KMS-11 (cell line): ENCODE results near the gene IRF7.

Experiments
- H2AFZ ChIP-seq: fragments of 200-600 bp; sonication (generic); 2 replicates; pipeline ENCODE4 v1.6.1; 2016; ENCODE audit warnings: antibody characterized with exemption, mixed run types, low read depth
- H3K27ac ChIP-seq: fragments of 200-600 bp; sonication (generic); 2 replicates; pipeline ENCODE4 v1.6.1; 2016; ENCODE audit warnings: mild to moderate bottlenecking, mixed run types
- H3K27me3 ChIP-seq: fragments of 200-600 bp; sonication (generic); 2 replicates; pipeline ENCODE4 v1.6.1; 2017; ENCODE audit warnings: mild to moderate bottlenecking, low read depth, mixed run types, moderate library complexity; ENCODE audit not compliant: insufficient read depth
- H3K36me3 ChIP-seq: fragments of 200-600 bp; sonication (generic); 2 replicates; pipeline ENCODE4 v1.6.1; 2017; ENCODE audit warnings: mild to moderate bottlenecking, mixed run types; ENCODE audit not compliant: insufficient read depth
- H3K4me1 ChIP-seq: fragments of 200-600 bp; sonication (generic); 2 replicates; pipeline ENCODE4 v1.6.1; 2016; ENCODE audit warnings: mild to moderate bottlenecking, low read depth, mixed run types; ENCODE audit not compliant: poor library complexity, severe bottlenecking
- H3K4me2 ChIP-seq: fragments of 200-600 bp; sonication (generic); 2 replicates; pipeline ENCODE4 v1.7.0; 2016; ENCODE audit warnings: mild to moderate bottlenecking, mixed run types
- H3K4me3 ChIP-seq: fragments of 200-600 bp; sonication (generic); IDR thresholded peaks from 2 replicates; pipeline ENCODE4 v1.6.1; 2017; ENCODE audit warnings: low read depth, low read length, mixed read lengths; ENCODE audit not compliant: insufficient read depth
- H3K79me2 ChIP-seq: fragments of 200-600 bp; sonication (generic); 2 replicates; pipeline ENCODE4 v1.6.1; 2016; ENCODE audit warnings: low read depth, mixed run types; ENCODE audit not compliant: insufficient read depth
- H3K9ac ChIP-seq: fragments of 200-600 bp; sonication (generic); 2 replicates; pipeline ENCODE4 v1.6.1; 2016; ENCODE audit warnings: mild to moderate bottlenecking, mixed run types
- H4K20me1 ChIP-seq: fragments of 200-600 bp; sonication (generic); 2 replicates; pipeline ENCODE4 v1.6.1; 2016; ENCODE audit warnings: mild to moderate bottlenecking, mixed run types; ENCODE audit not compliant: insufficient read depth
- CTCF ChIP-seq: fragments of 200-600 bp; sonication (generic); conservative IDR thresholded peaks from 2 replicates; pipeline ENCODE4 v1.6.1; 2017; ENCODE audit warnings: low read depth, mild to moderate bottlenecking, antibody characterized with exemption, low read length, moderate library complexity, mixed read lengths

IRF7 gene

DNA sequence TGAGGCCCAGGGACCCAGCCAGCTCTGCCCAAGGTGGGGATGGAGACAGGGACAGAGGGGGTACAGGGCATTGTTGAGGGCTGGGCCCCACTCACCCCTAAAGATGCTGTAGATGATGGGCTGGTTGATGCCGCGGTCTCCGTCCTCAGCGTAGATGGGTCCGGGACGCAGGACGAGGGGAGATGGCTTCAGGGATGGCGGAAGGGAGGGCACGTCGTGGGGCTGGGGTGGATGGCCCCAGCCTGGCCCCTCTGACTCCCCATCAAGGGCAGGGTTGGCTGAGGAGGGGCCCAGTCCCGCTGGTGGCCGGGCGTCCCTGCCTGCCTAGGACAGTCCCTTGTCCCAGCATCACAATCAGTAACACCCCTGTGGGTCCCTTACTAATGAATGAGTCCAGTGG, 4.5 kb upstream of the IRF7 start:
- no peak overlapping the region for H2AFZ ChIP-seq
- no peaks in the 10 kb centered on the region for H3K27me3 ChIP-seq
- no peaks in the 10 kb centered on the region for H3K79me2 ChIP-seq
- H3K9ac ChIP-seq, result no peak overlapping the region
- no peak overlapping the region for H3K4me3 ChIP-seq
- peaks cover 6% of the 10 kb centered on the region for H3K4me1 ChIP-seq
- H3K27ac ChIP-seq, result no peak overlapping the region
- H3K36me3 ChIP-seq, result no peaks in the 10 kb centered on the region
- no peak overlapping the region for H3K4me2 ChIP-seq
- TF ChIP-seq CTCF, result no peak
- no peaks in the 10 kb centered on the region for H4K20me1 ChIP-seq

DNA sequence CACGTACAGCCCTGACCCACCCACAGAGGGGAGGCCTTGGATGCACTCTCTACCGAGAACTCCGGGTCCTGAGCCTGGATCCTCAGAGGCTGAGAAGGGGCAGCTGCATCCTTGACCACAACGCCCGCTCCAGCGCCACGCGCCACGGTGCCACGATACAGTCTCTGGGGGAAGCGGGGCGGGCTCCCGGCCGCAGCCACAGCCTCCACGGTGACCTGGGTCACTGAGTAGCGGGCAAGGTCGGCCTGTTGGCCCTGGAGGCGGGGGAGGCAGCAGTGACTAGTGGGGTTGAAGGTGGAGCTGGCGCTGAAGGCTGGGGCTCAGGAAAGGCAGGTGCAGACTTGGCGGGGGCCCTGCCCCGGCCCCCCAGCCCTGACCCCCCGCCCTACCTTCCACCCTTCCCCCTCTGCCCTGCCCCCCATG, 3.9 kb upstream of the IRF7 start:
- H3K36me3 ChIP-seq, result no peaks in the 10 kb centered on the region
- H3K4me2 ChIP-seq, result no peak overlapping the region
- no peaks in the 10 kb centered on the region for H3K79me2 ChIP-seq
- no peaks in the 10 kb centered on the region for H4K20me1 ChIP-seq
- H2AFZ ChIP-seq, result no peak overlapping the region
- no peak overlapping the region for H3K27ac ChIP-seq
- no peaks in the 10 kb centered on the region for H3K27me3 ChIP-seq
- H3K4me1 ChIP-seq, result peaks cover 12% of the 10 kb centered on the region
- TF ChIP-seq CTCF, result no peak
- H3K4me3 ChIP-seq, result no peak overlapping the region
- no peak overlapping the region for H3K9ac ChIP-seq

GRCh38 chr11:618856-619627, 3.3 kb upstream of the IRF7 start:
- Histone ChIP-seq H3K9ac (no peak overlapping the region), H3K36me3 (no peaks in the 10 kb centered on the region), H3K4me3 (no peak overlapping the region), H3K4me1 (peaks cover 16% of the 10 kb centered on the region), H3K4me2 (no peak overlapping the region), H4K20me1 (no peaks in the 10 kb centered on the region), H3K27me3 (no peaks in the 10 kb centered on the region), H3K27ac (no peak overlapping the region), H3K79me2 (no peaks in the 10 kb centered on the region), H2AFZ (no peak overlapping the region)
- no peak for TF ChIP-seq CTCF

DNA sequence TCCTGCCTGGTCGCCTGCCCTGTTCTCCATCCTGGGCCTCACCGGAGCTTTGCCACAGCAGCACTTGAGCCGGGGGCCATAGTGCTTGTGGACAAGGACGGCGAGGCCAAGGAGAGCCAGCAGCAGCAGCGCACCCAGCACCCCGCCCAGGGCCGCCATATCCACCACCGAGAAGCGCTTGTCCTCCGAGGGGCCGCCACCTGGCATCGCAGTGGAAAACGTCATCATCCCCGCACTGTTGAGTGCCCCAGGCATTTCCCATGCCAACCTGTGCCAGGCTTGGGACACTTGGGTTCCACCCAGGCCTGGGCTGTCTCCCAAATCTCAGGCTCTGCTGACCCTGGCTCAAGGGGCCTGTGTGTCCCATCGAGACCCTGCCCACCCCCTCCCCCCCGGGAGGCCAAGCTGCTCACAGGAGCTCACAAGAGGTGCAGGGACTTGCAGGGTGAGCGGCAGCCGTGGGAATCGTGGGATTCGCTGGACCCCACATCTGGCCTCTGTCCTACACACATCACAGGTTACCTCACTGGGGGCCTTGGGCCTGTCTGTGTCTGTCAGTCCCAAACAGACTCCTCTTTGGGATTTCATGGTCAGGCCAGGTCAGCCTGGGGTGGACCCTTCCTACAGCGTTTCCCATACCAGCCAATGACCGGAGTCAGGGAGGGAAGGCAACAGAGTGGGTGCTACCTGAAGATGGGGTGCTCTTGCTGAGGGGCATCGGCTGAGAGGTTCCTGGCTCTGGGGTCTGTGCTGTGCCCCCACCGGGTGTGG, 2.3 kb upstream of the IRF7 start:
- Histone ChIP-seq H3K79me2 (no peaks in the 10 kb centered on the region), H3K27ac (no peak overlapping the region), H3K4me3 (no peak overlapping the region), H4K20me1 (no peaks in the 10 kb centered on the region), H2AFZ (no peak overlapping the region), H3K36me3 (no peaks in the 10 kb centered on the region), H3K9ac (no peak overlapping the region), H3K4me1 (peaks cover 16% of the 10 kb centered on the region), H3K27me3 (no peaks in the 10 kb centered on the region), H3K4me2 (no peak overlapping the region)
- no peak for TF ChIP-seq CTCF
